ENCODE data around the gene JAG1.

GRCh38 chr20:10629946-10630650, 43.7 kb downstream of the JAG1 start:
- TF ChIP-seq CTCF (IDR thresholded peaks at IDR 0.05) (no peak), POLR2A (IDR thresholded peaks at IDR 0.05) (no peak)
